Measurements from ENCODE around the gene CPB1.

- no peak for TF ChIP-seq CTCF (IDR thresholded peaks at IDR 0.05; ENCODE audit: insufficient read depth, low read depth, low read length)
- TF ChIP-seq EZH2 (IDR thresholded peaks at IDR 0.05; ENCODE audit: insufficient read depth, low read length) = no peak
Observed at GRCh38 chr3:148797795-148798194, 29.8 kb upstream of the CPB1 start.
